Measurements from ENCODE around the gene TMEM171.

TMEM171 gene, protein sequence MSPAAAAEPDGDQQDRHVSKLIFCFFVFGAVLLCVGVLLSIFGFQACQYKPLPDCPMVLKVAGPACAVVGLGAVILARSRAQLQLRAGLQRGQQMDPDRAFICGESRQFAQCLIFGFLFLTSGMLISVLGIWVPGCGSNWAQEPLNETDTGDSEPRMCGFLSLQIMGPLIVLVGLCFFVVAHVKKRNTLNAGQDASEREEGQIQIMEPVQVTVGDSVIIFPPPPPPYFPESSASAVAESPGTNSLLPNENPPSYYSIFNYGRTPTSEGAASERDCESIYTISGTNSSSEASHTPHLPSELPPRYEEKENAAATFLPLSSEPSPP

GRCh38 chr5:73120222-73121118, at the start of gene TMEM171:
TMEM171 (plus strand) TSS chr5:73120575; CDS start chr5:73123374, 2,799 bp downstream.
- DNase-seq, result no peak

DNA sequence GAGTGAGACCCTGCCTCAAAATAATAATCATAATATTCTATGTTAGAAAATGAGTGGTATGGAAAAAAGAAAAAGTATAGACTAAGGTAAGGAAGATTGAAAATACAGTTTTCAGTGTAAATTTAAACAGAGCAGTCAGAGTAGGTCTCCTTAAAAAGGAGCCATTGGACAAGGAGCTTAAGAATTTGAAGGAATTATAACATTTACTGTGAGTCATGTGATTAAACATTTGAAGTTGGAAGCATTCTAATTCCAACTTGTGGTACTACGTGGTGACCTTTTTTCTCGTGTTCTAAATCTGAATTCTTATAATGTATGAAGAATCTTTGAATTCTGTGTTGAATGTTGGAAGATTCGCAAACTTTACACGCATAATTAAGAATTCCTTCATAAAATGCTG, 39.3 kb upstream of the TMEM171 start:
- no peak for ATAC-seq
- no peak for DNase-seq

More at GRCh38 chr5:73120222-73121118, at the start of gene TMEM171:
- peak; percentile 42 for ATAC-seq

DNA sequence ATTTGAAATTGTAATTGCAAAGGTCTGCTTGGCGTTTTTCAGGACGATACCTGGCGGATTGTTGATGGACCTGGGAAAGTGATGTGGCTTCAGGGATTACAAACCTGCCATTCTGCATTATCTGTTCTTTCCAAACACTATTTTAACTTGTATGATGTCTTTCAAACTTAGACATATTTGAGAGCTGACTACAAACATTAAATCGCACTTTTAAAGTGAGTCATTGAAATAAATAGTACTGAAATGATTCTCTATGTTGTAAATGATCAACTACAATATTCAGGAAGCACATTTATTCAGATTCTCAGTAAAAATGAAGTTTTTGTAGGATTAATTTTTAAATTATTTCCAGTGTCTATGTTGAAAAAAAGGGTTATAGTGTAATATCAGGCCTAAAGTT, 32.3 kb upstream of the TMEM171 start:
- no peak for DNase-seq
- ATAC-seq, result no peak

DNA sequence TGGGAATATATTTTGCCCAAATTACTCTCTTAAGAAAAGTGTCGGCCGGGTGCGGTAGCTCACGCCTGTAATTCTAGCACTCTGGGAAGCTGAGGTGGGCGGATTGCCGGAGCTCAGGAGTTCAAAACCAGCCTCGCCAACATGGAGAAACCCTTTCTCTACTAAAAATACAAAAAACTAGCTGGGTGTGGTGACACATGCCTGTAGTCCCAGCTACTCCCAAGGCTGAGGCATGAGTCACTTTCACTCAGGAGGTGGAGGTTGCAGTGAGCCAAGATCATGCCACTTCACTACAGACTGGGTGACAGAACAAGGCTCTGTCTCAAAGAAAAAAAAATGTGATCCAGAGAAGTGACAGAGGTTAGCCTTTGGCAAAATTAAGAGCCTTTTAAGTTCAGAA, 26.4 kb upstream of the TMEM171 start:
- DNase-seq (no peak), ATAC-seq (peak; percentile 88)

DNA sequence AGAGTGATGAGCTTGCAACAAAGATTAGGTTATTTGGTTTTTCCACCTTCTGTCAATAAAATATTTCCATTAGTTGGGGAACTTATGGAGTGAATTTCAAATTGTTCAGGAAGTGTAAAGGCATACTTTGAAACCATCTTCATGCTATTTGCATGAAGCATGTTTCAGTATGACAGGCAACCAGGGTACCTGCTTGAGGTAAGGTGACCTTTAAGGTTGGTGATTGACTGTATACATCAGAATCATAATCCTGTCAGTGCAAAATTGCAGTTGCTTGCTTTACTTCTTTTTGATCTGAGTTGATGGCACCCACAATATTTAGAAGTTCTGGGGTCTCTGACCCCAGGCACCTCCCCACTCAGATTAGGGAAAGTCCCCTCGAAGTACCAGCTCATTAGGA, 26.0 kb upstream of the TMEM171 start:
- ATAC-seq, result peak; percentile 83
- no peak for DNase-seq

DNA sequence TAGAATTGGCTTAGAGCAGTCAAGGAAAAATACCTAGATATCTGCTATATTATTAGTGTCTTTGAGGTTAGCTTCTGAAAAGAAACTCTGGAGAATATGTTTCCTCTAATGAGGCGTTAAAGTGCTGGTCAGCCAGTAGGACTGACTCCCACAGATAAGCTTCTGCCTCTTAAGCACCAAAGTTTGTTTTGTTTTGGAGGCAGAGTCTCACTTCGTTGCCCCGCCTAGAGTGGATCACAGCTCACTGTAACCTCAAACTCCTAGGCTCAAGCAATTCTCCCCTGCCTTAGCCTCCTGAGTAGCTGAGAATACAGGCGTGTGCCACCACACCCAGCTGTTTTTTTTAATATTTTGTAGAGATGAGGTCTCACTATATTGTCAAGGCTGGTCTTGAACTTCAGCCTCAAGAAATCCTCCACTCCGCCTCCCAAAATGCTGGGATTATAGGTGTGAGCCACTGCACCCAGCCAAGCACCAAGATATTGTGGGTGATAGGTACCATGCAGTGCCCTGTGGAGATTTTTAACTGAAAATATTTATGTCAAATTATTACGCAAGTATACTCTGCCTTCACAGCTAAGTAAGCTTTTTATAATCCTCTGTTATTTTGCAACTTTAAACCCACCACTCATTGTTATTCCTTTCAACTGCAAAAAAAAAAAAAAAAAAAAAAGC, 24.7 kb upstream of the TMEM171 start:
- ATAC-seq (no peak), DNase-seq (no peak)

- ATAC-seq (no peak), DNase-seq (no peak)
Measured at GRCh38 chr5:73096239-73096575, 24.2 kb upstream of the TMEM171 start.

- DNase-seq (no peak), ATAC-seq (no peak)
Measured at GRCh38 chr5:73097740-73098139, 22.6 kb upstream of the TMEM171 start.

- no peak for ATAC-seq
- no peak for DNase-seq
Measured at GRCh38 chr5:73100109-73100508, 20.3 kb upstream of the TMEM171 start.

- ATAC-seq (no peak), DNase-seq (no peak)
Measured at GRCh38 chr5:73103870-73104299, 16.5 kb upstream of the TMEM171 start.

DNA sequence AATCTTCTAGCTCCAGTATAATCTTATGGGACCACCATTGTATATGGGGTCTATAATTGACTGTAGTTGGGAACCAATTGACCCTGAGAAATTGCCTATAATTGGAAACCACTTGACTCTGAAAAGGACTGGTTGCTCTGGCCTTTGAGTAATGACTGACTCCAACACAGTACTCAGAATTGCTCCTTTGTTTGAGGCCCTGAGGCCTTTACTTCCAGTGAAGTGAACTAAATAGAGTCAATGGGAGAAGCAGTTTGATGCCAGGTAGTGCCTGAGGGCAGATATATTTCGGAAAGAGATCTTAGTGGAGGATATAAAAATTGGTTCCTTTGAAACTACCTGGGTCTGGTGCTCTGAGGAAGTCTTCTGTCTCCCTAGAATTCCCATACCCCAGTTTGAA, 16.0 kb upstream of the TMEM171 start:
- no peak for ATAC-seq
- DNase-seq, result no peak

DNA sequence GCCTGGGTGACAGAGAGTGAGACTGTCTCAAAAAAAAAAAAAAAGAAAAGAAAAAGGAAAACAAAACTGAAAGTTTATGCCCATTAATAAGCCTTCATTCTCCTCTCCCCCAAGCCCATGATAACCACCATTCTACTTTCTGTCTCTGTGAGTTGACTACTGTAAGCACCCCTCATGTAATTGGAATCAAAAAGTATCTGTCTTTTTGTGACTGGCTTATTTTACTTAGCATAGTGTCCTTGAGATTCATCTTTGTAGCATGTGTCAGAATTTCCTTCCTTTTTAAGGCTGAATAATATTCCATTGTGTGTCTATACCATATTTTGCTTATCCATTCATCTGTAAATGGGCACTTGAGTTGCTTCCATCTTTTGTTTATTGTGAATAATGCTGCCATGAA, 14.0 kb upstream of the TMEM171 start:
- no peak for DNase-seq
- ATAC-seq, result no peak

- DNase-seq (no peak), ATAC-seq (no peak)
Measured at GRCh38 chr5:73110190-73110589, 10.2 kb upstream of the TMEM171 start.

- no peak for ATAC-seq
Measured at GRCh38 chr5:73111536-73111935, 8.8 kb upstream of the TMEM171 start.

GRCh38 chr5:73112359-73112758, 8.0 kb upstream of the TMEM171 start:
- DNase-seq (no peak), ATAC-seq (no peak)

More at GRCh38 chr5:73111536-73111935, 8.8 kb upstream of the TMEM171 start:
- DNase-seq, result no peak

GRCh38 chr5:73114044-73114688, 6.2 kb upstream of the TMEM171 start:
- no peak for DNase-seq
- no peak for ATAC-seq

DNA sequence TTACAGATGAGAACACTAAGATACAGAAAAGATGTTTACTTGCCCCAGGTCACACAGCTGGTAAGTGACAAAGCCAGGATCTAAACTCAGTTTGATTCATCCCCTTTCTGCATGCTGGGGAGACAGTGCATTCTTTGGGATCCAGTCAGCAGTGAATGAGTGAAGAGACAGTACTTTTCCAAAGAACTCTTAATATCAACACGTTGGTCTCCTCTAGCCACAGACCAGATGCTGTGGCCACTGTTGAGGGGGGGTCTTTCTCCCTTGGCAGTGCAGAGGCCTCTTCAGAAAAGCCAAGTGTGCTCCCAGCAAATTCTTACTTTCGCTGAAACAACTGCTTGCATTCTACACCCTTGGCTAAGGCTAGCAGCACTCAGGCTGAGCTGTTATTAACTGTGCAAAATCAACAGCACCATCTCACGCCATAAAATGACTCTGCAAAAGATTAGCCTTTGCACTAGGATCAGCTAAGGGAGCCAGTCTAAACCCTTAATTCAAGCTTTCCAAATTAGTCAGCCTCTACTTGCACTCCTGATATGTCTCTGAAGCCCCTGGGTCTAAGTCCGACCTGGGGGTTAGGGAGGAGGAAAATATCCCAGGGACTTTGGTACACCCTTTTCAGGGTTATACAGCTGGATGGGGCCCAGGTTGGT, 4.8 kb upstream of the TMEM171 start:
- ATAC-seq, result no peak
- no peak for DNase-seq

DNA sequence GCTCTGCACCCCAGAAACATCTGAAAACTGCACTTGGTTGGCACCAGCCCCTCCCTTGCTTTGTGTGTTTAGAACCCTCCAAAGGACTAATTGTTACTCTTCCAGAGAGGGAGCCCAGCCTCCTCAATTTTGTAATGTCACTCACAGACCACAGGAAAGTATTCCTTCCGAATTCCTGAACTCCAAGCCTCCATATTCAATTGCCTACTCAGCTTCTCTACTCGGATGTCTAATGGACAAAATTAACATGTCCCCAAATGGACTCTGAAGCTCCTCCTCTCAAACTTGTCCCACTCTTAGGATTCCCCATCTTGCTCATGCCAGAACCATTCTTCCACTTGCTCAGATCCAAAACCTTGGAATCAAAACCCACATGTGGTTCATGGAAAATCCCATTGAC, 3.9 kb upstream of the TMEM171 start:
- DNase-seq (no peak), ATAC-seq (no peak)

DNA sequence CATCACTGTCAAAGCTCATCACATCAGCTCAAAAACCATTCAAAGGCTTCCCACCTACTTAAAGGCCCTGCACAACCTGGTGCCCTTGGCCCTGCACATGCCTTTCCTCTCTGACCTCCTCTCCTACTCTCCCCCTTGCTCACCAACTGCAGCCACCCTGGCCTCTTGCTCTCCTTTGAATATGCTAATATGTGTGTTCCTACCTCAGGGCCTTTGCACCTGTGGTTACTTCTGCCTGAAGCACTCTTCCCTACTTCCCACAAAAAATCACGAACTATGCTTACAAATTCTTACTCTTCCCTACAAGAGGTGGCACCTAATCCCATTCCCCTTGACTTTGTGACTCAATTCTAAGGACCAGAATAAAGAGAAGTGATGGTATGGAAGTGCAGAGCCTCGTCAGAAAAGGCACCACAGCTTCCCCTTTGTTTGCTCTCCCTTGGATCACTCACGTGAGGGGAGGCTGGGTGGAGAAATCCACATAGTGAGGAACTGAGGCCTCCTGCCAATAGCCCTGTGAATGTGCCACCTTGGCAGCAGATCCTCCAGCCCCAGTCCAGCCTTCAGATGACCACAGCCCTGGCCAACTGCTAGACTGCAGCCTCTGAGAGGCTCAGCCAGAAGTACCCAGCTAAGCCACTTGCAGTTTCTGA, 3.2 kb upstream of the TMEM171 start:
- DNase-seq, result no peak
- ATAC-seq, result no peak

DNA sequence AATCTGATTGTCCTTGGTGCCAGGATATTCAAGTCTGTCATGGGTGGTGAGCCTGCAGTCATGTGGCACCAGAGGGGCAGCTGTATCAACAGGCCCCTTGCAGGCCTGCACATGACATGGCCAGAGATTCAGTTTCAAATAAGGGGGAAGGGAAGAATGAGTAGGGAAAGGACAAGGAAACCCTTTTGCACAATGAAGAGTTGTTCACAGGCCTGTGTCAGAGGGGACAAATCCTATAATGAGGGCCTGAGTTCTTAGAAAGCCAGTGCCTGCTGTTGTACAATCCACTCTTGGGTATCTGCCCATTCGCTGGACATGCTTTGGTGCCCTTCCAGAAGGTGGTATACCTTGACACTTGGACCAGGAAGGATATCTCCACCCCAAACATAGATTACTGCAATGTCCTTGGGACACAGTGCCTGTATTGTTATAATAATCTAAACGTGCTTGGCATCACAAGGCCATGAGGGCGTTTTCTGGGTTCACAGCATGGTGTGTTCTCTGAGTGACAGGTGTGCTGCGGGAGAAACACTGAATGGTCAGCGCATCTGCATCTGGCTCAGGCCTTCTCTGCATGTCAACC, 1.9 kb upstream of the TMEM171 start:
- DNase-seq, result no peak

More for the DNA sequence above, 1.9 kb upstream of the TMEM171 start:
- no peak for ATAC-seq
